ENCODE measurements around the gene SMG9. TPM values are rescaled to one million over a fixed set of nuclear protein-coding genes. Genes with fewer than 3 reads are reported as not detected.

Gene SMG9
- total RNA-seq = 17.0 and 18.7 TPM in 2 replicates

GRCh38 chr19:43754503-43755255 lies at the start of gene SMG9:
TSS of gene SMG9 (minus strand) at chr19:43754962. CDS start at chr19:43750741, 4,221 bp downstream.

GRCh38 chr19:43802216-43802951 lies 47.6 kb upstream of the SMG9 start, which contains the start of gene LYPD5:
TSS of gene LYPD5 (minus strand) at chr19:43802447. CDS start at chr19:43802380, 67 bp downstream.

GRCh38 chr19:43780706-43781525 lies 26.2 kb upstream of the SMG9 start, which contains the start of gene KCNN4:
TSS of gene KCNN4 (minus strand) at chr19:43780973. CDS start at chr19:43780861, 112 bp downstream.

GRCh38 chr19:43715776-43716175 lies 39.0 kb downstream of the SMG9 start, which contains the start of gene IRGC:
TSS of gene IRGC (plus strand) at chr19:43716076. CDS start at chr19:43718559, 2,483 bp downstream.

Other genes with a start within 250 kb of the SMG9 start
- 45.3 and 62.4 TPM in 2 replicates for gene ETHE1, start 227.8 kb downstream of the SMG9 start, total RNA-seq
- 0.38 and 0.65 TPM in 2 replicates for gene ZNF575, start 221.8 kb downstream of the SMG9 start, total RNA-seq
- gene XRCC1, start 179.4 kb downstream of the SMG9 start, total RNA-seq = 23.8 and 26.5 TPM in 2 replicates
- gene PINLYP, start 179.2 kb downstream of the SMG9 start, total RNA-seq = 0.98 and 1.7 TPM in 2 replicates
- gene IRGQ, start 158.8 kb downstream of the SMG9 start, total RNA-seq = 38.6 and 41.2 TPM in 2 replicates
- gene ZNF576, start 158.4 kb downstream of the SMG9 start, total RNA-seq = 10.5 and 11.8 TPM in 2 replicates
- gene SRRM5, start 142.9 kb downstream of the SMG9 start, total RNA-seq = 0.10 TPM in 1 of 2 replicates, not detected in the other
- 26.6 and 36.6 TPM in 2 replicates for gene ZNF428, start 135.3 kb downstream of the SMG9 start, total RNA-seq
- 1.9 and 3.6 TPM in 2 replicates for gene CADM4, start 115.1 kb downstream of the SMG9 start, total RNA-seq
- 56.8 and 73.1 TPM in 2 replicates for gene PLAUR, start 84.8 kb downstream of the SMG9 start, total RNA-seq
- gene IRGC, start 38.9 kb downstream of the SMG9 start, total RNA-seq = not detected in 2 replicates
- gene KCNN4, start 26.0 kb upstream of the SMG9 start, total RNA-seq = 0.48 TPM in 1 of 2 replicates, not detected in the other
- under 0.01 and 0.10 TPM in 2 replicates for gene LYPD5, start 47.5 kb upstream of the SMG9 start, total RNA-seq
- gene ZNF283, start 72.4 kb upstream of the SMG9 start, total RNA-seq = 5.6 and 8.2 TPM in 2 replicates
- 0.10 and 0.98 TPM in 2 replicates for gene ZNF404, start 129.0 kb upstream of the SMG9 start, total RNA-seq
- gene ZNF45, start 180.3 kb upstream of the SMG9 start, total RNA-seq = 11.8 and 18.3 TPM in 2 replicates
- gene ZNF221, start 196.3 kb upstream of the SMG9 start, total RNA-seq = 5.9 and 6.0 TPM in 2 replicates
- 6.9 and 8.1 TPM in 2 replicates for gene ZNF155, start 229.2 kb upstream of the SMG9 start, total RNA-seq
- gene ZNF230, start 248.0 kb upstream of the SMG9 start, total RNA-seq = 3.0 and 5.2 TPM in 2 replicates

Measured in vein endothelial cell (primary cell).